Measurements from ENCODE around the gene NFATC2.
"Not testable (repeated sequence)": the region's sequence is repeated elsewhere in the genome, so short reads cannot be mapped to it uniquely, and the experiment has no call there.

The NFATC2 gene

GRCh38 chr20:51494241-51495110 lies 48.0 kb downstream of the NFATC2 start:
- no peak for DNase-seq (ENCODE audit: low read depth in 2 of 2)

DNA sequence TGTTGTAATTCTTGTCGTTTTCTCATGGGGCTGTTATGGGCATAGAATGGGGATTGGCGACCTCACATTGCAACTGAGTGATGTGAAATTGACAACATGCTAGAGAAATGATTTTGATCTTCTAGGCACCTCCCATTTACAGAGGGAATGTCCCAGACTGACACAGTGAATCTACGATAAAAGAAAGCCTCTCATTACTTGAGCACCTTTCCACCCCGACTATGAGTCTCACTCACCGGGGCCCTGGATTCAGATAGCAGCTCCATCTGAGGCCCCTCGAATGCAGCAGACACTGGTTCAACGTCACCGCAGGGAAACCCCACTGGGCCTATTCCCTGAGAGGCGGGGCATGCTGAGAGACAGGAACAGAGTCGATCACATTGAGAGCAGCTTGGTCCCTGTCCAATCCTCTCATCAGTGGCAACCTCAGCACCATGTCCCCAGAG lies 49.1 kb downstream of the NFATC2 start:
- DNase-seq (ENCODE audit: low read depth in 2 of 2) = no peak

- DNase-seq (ENCODE audit: low read depth in 2 of 2) = no peak
These were observed 50.1 kb downstream of the NFATC2 start for GRCh38 chr20:51492167-51493092.

GRCh38 chr20:51491393-51491792 lies 51.1 kb downstream of the NFATC2 start:
- no peak for DNase-seq (ENCODE audit: low read depth in 2 of 2)

- no peak for DNase-seq (ENCODE audit: low read depth in 2 of 2)
These were observed 51.9 kb downstream of the NFATC2 start for GRCh38 chr20:51490635-51491034.

- no peak for DNase-seq (ENCODE audit: low read depth in 2 of 2)
These were observed 52.9 kb downstream of the NFATC2 start for GRCh38 chr20:51489611-51490010.

GRCh38 chr20:51488331-51488730 lies 54.2 kb downstream of the NFATC2 start:
- DNase-seq (ENCODE audit: low read depth in 2 of 2) = no peak

GRCh38 chr20:51487565-51488268 lies 54.8 kb downstream of the NFATC2 start:
- DNase-seq (ENCODE audit: low read depth in 2 of 2) = peak; percentile 51 to 58

- DNase-seq (ENCODE audit: low read depth in 2 of 2) = no peak
These were observed 55.4 kb downstream of the NFATC2 start for GRCh38 chr20:51487076-51487475.

- no peak for DNase-seq (ENCODE audit: low read depth in 2 of 2)
These were observed 56.1 kb downstream of the NFATC2 start for GRCh38 chr20:51486197-51487005.

DNA sequence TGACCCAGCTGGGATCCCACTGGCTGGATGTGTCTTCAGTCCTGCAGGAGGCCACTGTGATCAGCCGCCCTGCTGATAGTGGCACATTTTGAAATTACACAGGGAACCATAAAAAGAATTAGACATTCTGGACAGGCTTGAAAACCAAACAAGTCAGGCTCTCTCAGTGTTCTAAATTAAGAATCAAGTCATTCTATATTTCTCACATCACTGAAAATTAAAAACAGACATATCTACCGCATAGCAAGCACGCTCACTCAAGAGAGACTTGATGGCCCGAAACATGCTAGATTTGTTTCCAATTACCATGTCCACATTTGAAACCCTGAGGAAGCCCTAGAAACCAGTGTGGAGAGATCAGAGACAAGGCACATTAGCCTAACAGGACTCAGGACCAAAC lies 57.7 kb downstream of the NFATC2 start:
- DNase-seq (ENCODE audit: low read depth in 2 of 2) = peak; percentile 48

DNA sequence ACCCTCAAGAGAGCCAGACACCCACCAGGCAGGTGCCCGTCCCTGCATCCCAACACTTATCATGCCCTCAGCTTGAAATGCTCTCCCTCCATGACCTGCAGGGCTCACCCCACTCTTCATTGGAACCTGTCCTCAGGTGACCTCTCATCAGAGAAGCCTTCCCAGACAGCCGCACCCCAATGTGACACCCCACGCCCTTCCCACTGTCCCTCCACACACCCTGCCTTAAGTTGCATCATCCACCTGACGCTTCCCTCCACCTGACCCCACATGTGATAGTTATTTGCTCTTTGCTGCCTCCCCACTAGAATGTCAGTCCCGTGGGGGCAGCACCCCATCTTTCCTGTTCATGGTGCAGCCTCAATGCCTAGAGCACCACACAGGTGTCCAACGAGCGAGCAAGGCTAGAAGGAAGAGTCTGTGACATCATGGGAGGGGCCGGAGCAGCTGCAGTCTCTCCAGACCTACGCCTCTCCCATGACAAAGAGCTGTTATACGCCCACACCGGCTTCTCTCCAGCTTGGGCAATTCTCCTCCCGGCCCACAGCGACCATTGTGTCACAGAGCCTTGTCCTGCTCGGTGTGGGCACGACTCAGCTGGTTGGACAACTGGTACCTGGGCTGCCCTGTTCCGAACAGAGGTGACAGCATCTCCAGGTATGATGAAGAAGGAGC lies 58.2 kb downstream of the NFATC2 start:
- DNase-seq (ENCODE audit: low read depth in 2 of 2) = no peak

- DNase-seq (ENCODE audit: low read depth in 2 of 2) = no peak
These were observed 59.6 kb downstream of the NFATC2 start for GRCh38 chr20:51482836-51483473.

- no peak for DNase-seq (ENCODE audit: low read depth in 2 of 2)
These were observed 61.1 kb downstream of the NFATC2 start for GRCh38 chr20:51481341-51481914.

GRCh38 chr20:51480507-51481270 lies 61.8 kb downstream of the NFATC2 start:
- DNase-seq (ENCODE audit: low read depth in 2 of 2) = no peak

- DNase-seq (ENCODE audit: low read depth in 2 of 2) = not testable (repeated sequence)
These were observed 66.4 kb downstream of the NFATC2 start for GRCh38 chr20:51476106-51476505.

GRCh38 chr20:51473771-51474170 lies 68.7 kb downstream of the NFATC2 start:
- no peak for DNase-seq (ENCODE audit: low read depth in 2 of 2)

DNA sequence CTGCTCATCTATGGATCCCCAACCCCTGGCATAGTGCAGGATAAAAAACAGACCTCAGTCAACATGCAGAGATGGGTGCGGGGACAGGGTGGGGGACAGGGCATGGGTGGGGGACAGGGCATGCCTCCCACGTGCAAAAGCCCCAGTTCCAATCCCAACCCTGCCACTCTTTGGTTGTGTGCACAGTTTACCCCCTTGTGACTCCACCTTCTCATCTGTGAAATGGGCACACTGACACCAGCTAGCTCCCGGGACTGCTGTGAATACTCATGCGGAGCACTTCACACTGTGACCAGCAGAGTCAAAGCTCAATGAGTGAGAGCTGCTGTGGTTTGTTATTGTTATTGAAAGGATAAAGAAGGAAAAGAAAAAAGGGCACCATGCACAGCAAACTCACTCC lies 69.3 kb downstream of the NFATC2 start:
- no peak for DNase-seq (ENCODE audit: low read depth in 2 of 2)

DNA sequence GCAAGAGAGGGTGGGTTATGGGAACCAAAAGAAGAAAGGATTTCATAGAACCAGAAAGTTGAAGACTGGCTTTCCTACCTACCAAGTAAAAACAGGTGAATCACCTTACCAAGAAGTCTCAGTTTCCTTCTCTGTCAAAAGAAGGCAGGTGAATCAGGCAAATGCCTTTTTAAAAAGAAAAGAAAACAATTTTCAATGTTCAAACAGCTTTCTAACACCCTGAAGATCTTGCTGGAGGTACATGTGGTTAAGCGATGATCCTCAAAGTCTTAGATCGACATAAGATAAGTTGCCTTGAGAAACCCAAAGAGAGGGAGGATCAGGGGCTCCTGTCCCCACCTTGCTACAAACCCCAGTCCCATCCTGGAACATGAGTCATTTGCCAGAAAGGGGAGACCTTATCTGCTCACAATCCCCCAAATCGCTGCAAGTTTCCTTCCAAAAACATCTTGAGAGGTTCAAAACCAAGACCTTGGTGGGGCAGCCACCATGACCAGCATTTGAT lies 71.6 kb downstream of the NFATC2 start:
- DNase-seq (ENCODE audit: low read depth in 2 of 2) = no peak

Measured in fibroblast of skin of left quadriceps (primary cell).